ENCODE data around the gene CLDN10. TPM values are rescaled to one million over a fixed set of nuclear protein-coding genes. Genes with fewer than 3 reads are reported as not detected.
A peak's percentile ranks its signal among the peaks of the same experiment; 100 is the strongest.

The CLDN10 gene
- total RNA-seq, 4 donors from 2014 or later, result not detected

GRCh38 chr13:95547531-95548167, 4.9 kb upstream of the CLDN10 start:
- no peak for ATAC-seq
- DNase-seq, result no peak
- in situ Hi-C loops (cut with MboI; ENCODE audit: low sequenced_read_pairs in 4 of 4), result no loop called here
- H3K4me3 ChIP-seq, result no peak overlapping the region
- no peaks in the 10 kb centered on the region for H3K36me3 ChIP-seq
- intact Hi-C loops (cut with DNase I; ENCODE audit: low total_unique reads), result no loop called here
- no peak overlapping the region for H3K27ac ChIP-seq
- H3K4me1 ChIP-seq, result no peaks in the 10 kb centered on the region
- no peaks in the 10 kb centered on the region for H3K9me3 ChIP-seq
- peaks cover 9 to 15% (median 13%) of the 10 kb centered on the region in 3 donors for H3K27me3 ChIP-seq
- TF ChIP-seq CTCF (IDR thresholded peaks at IDR 0.05 in 4 of 5, conservative IDR thresholded peaks at IDR 0.05 in 1 of 5), result no peak
- no peak for TF ChIP-seq POLR2A (IDR thresholded peaks at IDR 0.05)

- Histone ChIP-seq H3K4me1 (no peaks in the 10 kb centered on the region), H3K4me3 (no peak overlapping the region)
- DNase-seq, result no peak
Measured at GRCh38 chr13:95552208-95552538, 347 bp upstream of the CLDN10 start.

GRCh38 chr13:95553581-95554385, 1.3 kb downstream of the CLDN10 start:
- Histone ChIP-seq H3K27ac (no peak overlapping the region), H3K4me1 (no peaks in the 10 kb centered on the region), H3K9me3 (no peaks in the 10 kb centered on the region), H3K36me3 (no peaks in the 10 kb centered on the region), H3K27me3 (peaks cover 27 to 37% (median 29%) of the 10 kb centered on the region in 3 donors), H3K4me3 (peak overlapping the region in 1 of 4 donors; percentile 1)
- TF ChIP-seq POLR2A (IDR thresholded peaks at IDR 0.05) (no peak), CTCF (IDR thresholded peaks at IDR 0.05 in 4 of 5, conservative IDR thresholded peaks at IDR 0.05 in 1 of 5) (no peak)
- DNase-seq, result no peak
- intact Hi-C loops (cut with DNase I; ENCODE audit: low total_unique reads), result no loop called here
- in situ Hi-C loops (cut with MboI; ENCODE audit: low sequenced_read_pairs in 4 of 4), result no loop called here
- ATAC-seq, result no peak

More at GRCh38 chr13:95552208-95552538, 347 bp upstream of the CLDN10 start:
- peaks cover 27 to 35% (median 29%) of the 10 kb centered on the region in 3 donors for H3K27me3 ChIP-seq
- TF ChIP-seq CTCF (IDR thresholded peaks at IDR 0.05 in 4 of 5, conservative IDR thresholded peaks at IDR 0.05 in 1 of 5) (no peak), POLR2A (IDR thresholded peaks at IDR 0.05) (no peak)
- no peaks in the 10 kb centered on the region for H3K9me3 ChIP-seq
- intact Hi-C loops (cut with DNase I; ENCODE audit: low total_unique reads), result no loop called here
- in situ Hi-C loops (cut with MboI; ENCODE audit: low sequenced_read_pairs in 4 of 4), result no loop called here
- H3K36me3 ChIP-seq, result no peaks in the 10 kb centered on the region
- ATAC-seq, result no peak
- no peak overlapping the region for H3K27ac ChIP-seq

GRCh38 chr13:95557013-95557412, 4.5 kb downstream of the CLDN10 start:
- intact Hi-C loops (cut with DNase I; ENCODE audit: low total_unique reads), result no loop called here
- H3K27ac ChIP-seq, result no peak overlapping the region
- H3K9me3 ChIP-seq, result no peaks in the 10 kb centered on the region
- in situ Hi-C loops (cut with MboI; ENCODE audit: low sequenced_read_pairs in 4 of 4), result no loop called here
- H3K27me3 ChIP-seq, result peaks cover 21 to 27% (median 25%) of the 10 kb centered on the region in 3 donors
- no peaks in the 10 kb centered on the region for H3K36me3 ChIP-seq
- H3K4me3 ChIP-seq, result no peak overlapping the region
- DNase-seq, result no peak
- no peak for ATAC-seq
- TF ChIP-seq POLR2A (IDR thresholded peaks at IDR 0.05), result no peak
- no peak for TF ChIP-seq CTCF (IDR thresholded peaks at IDR 0.05 in 4 of 5, conservative IDR thresholded peaks at IDR 0.05 in 1 of 5)
- H3K4me1 ChIP-seq, result no peaks in the 10 kb centered on the region
